Measurements from ENCODE around the gene SLC44A3.

DNA sequence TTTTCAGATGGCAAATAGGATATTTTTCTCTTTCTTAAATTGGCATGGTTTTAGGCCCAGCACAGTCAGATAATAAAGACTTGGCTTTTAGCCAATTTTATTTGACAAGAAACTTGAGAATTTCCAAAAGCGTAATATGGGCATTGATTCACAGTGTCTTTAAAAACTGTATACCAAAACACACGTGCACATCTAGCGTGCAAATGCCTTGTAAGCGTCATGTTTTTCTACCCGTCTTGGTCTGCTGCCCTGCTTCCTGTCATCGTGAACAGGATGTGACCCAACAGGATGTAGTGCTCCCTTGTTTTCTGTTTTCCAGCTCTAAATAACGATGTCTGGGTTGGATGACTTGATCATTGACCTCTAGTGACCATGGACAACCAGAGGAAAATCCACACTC lies 24.7 kb upstream of the SLC44A3 start:
- no peak for TF ChIP-seq POLR2A (IDR thresholded peaks at IDR 0.05; ENCODE audit: low read depth, low read length)
- TF ChIP-seq, protein P1, sequence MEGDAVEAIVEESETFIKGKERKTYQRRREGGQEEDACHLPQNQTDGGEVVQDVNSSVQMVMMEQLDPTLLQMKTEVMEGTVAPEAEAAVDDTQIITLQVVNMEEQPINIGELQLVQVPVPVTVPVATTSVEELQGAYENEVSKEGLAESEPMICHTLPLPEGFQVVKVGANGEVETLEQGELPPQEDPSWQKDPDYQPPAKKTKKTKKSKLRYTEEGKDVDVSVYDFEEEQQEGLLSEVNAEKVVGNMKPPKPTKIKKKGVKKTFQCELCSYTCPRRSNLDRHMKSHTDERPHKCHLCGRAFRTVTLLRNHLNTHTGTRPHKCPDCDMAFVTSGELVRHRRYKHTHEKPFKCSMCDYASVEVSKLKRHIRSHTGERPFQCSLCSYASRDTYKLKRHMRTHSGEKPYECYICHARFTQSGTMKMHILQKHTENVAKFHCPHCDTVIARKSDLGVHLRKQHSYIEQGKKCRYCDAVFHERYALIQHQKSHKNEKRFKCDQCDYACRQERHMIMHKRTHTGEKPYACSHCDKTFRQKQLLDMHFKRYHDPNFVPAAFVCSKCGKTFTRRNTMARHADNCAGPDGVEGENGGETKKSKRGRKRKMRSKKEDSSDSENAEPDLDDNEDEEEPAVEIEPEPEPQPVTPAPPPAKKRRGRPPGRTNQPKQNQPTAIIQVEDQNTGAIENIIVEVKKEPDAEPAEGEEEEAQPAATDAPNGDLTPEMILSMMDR (conservative IDR thresholded peaks at IDR 0.05; ENCODE audit: low read depth, low read length) = no peak
- TF ChIP-seq CHD1 (IDR thresholded peaks at IDR 0.05; ENCODE audit: low read depth, low read length) = no peak
- no peak for TF ChIP-seq SMC3 (IDR thresholded peaks at IDR 0.05; ENCODE audit: low read depth, low read length)
- TF ChIP-seq RAD21 (IDR thresholded peaks at IDR 0.05; ENCODE audit: low read length) = no peak

Measured in IMR-90 (cell line).